Activated naive CD8-positive, alpha-beta T cell (primary cell): ENCODE measurements around the gene BNC1.
"Not testable (repeated sequence)": the region's sequence is repeated elsewhere in the genome, so short reads cannot be mapped to it uniquely, and the experiment has no call there.

Experiments used
- H3K27ac Mint-ChIP-seq: one replicate; pipeline ENCODE4 v1.8.0; 2021; ENCODE audit warnings: mixed read lengths
- H3K27me3 Mint-ChIP-seq: one replicate; pipeline ENCODE4 v1.8.0; 2021; ENCODE audit warnings: mixed read lengths
- H3K36me3 Mint-ChIP-seq: one replicate; pipeline ENCODE4 v1.8.0; 2021; ENCODE audit warnings: mixed read lengths
- H3K4me1 Mint-ChIP-seq: one replicate; pipeline ENCODE4 v1.8.0; 2021; ENCODE audit warnings: low read depth, mixed read lengths
- H3K4me3 Mint-ChIP-seq: one replicate; pipeline ENCODE4 v1.8.0; 2021; ENCODE audit warnings: mild to moderate bottlenecking, mixed read lengths
- H3K9me3 Mint-ChIP-seq: one replicate; pipeline ENCODE4 v1.8.0; 2021; ENCODE audit warnings: low read depth, mixed read lengths

Gene BNC1

DNA sequence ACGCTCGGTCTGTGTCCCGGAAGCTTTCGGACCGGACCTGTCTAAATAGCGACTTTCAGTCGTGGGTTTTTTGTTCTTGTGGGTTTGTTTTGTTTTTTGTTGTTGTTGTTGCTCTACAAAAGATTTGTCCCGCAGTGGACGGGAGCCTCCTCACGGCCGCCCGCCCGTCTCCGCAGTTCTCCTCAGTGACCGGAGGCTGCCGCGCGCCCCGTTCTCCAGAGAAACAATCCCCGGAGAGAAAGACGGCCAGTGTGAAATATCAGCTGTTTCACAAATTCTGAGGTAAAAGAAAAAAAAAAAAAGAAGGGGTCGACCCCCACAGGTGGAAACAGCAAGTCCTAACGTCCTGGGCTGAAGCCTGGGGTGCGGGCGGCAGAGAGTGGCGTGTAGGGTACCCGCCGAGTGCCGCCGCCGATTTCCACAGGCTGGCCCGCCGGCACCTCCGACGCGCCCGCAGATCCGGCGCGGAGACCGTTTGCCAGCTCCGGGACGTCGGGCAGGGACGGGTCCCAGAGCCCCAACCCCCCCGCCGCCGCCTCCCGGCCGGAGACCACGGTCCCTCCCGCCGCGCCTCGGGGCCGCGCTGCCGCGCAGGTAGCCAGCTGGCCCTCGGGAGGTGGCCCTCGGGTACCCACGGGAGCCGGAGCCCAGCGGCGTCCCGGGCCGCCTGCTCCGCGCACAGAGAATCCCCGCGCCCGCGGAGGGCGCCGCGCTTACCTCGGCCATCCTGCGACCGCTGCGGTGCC, 478 bp downstream of the BNC1 start:
- Mint-ChIP-seq H3K27ac (no peak overlapping the region), H3K36me3 (no peaks in the 10 kb centered on the region)

DNA sequence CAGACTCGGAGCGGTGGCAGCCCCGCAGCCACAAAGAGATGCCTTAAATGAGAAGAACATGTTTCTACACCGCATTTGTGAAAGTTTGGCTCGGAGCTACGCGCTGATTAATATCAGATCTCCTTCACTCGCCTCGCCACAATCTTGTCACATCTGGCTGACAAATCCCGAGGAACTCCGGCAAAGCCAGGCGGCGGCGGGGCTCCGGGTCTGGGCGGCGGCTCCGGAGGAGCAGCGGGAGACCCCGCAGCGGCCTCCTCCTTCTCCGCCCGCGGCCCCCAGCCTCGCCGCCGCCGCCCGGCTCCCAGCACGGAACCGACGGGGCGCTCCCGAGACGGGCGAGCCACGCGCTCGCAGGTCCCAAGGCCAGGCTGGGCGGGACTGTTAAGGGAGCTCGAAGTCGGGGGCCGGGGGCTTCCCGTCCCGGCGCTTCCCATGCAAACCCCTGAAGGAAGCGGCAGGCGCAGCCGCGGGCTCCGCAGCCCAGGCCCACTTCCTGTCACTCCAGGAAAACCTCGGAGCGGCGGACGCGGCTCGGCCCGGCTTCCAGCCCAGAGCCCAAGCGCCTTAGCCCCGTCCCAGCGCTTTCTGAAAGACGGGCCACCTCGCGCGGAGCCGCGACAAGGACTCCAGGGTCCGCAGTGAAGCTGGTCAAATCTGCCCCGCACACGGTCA, 1.2 kb downstream of the BNC1 start:
- H3K4me3 Mint-ChIP-seq = peak overlapping the region; percentile 70
- no peak overlapping the region for H3K27ac Mint-ChIP-seq
- no peaks in the 10 kb centered on the region for H3K9me3 Mint-ChIP-seq
- H3K36me3 Mint-ChIP-seq = no peaks in the 10 kb centered on the region
- H3K4me1 Mint-ChIP-seq = peaks cover 6% of the 10 kb centered on the region
- H3K27me3 Mint-ChIP-seq = peaks cover 40% of the 10 kb centered on the region

More for the DNA sequence above, 478 bp downstream of the BNC1 start:
- Mint-ChIP-seq H3K4me1 (peaks cover 6% of the 10 kb centered on the region), H3K4me3 (peak overlapping the region; percentile 70), H3K9me3 (no peaks in the 10 kb centered on the region), H3K27me3 (peaks cover 40% of the 10 kb centered on the region)

DNA sequence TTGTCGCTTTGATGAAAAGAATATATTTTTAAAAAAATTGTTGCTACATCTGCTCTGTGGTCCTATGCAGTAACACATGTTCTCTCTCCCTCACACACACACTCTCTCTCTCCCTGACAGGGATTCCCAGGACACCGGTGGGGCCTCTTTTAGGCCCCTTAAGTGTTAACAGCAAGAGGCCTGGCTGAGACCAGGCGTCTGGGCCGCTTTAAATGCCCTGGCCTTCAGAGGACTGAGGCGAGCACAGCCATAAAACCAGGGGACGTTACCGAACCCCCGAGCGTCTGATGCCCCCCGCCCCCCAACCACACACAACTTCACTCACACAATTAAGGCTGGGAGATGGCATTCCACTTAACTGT, 1.7 kb downstream of the BNC1 start:
- H3K36me3 Mint-ChIP-seq = no peaks in the 10 kb centered on the region
- peak overlapping the region; percentile 47 for H3K4me3 Mint-ChIP-seq
- H3K4me1 Mint-ChIP-seq = peaks cover 6% of the 10 kb centered on the region
- no peaks in the 10 kb centered on the region for H3K9me3 Mint-ChIP-seq
- H3K27me3 Mint-ChIP-seq = peaks cover 40% of the 10 kb centered on the region
- no peak overlapping the region for H3K27ac Mint-ChIP-seq

DNA sequence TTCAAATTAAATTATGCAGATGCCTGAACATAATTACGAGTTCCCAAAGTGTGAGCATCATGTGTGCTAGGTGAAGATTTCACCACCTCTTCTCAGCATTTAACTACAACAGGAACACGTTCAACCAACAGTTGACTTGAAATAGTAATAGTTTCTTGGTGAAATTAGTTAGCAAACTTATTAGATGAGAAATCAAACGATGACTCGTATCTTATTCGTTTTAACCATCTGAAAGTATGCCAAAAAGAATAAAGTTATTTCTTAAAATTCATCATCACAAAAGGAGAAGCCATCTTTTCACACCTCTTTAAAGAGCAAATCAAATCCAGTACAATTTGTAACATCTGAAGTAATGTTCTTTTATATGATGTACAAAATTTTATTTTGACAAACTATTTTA, 2.3 kb downstream of the BNC1 start:
- H3K4me3 Mint-ChIP-seq = peak overlapping the region; percentile 10

DNA sequence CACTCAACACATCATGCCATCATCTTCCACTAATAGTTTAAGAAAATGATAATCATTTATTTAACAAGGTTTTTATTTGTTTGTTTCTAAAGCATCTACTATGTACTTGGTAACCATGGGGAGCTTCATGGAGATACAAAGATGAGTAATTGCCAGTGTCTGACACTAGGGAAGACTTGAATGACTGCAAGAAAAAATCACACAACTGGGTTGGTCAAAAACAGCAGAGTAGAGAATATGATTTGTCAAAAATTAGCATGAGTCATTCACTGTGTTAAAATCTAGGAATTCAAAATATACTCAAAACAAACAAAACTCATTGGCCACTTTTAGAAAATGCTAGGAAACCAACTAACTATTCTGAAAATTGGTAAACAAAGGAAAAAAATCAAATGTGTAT, 6.3 kb downstream of the BNC1 start:
- no peaks in the 10 kb centered on the region for H3K9me3 Mint-ChIP-seq
- no peak overlapping the region for H3K4me3 Mint-ChIP-seq
- H3K36me3 Mint-ChIP-seq = no peaks in the 10 kb centered on the region
- H3K27me3 Mint-ChIP-seq = peaks cover 52% of the 10 kb centered on the region
- H3K27ac Mint-ChIP-seq = no peak overlapping the region
- peaks cover 4% of the 10 kb centered on the region for H3K4me1 Mint-ChIP-seq

More for the DNA sequence above, 2.3 kb downstream of the BNC1 start:
- Mint-ChIP-seq H3K27ac (no peak overlapping the region), H3K4me1 (peaks cover 6% of the 10 kb centered on the region), H3K27me3 (peaks cover 41% of the 10 kb centered on the region), H3K9me3 (no peaks in the 10 kb centered on the region), H3K36me3 (no peaks in the 10 kb centered on the region)

DNA sequence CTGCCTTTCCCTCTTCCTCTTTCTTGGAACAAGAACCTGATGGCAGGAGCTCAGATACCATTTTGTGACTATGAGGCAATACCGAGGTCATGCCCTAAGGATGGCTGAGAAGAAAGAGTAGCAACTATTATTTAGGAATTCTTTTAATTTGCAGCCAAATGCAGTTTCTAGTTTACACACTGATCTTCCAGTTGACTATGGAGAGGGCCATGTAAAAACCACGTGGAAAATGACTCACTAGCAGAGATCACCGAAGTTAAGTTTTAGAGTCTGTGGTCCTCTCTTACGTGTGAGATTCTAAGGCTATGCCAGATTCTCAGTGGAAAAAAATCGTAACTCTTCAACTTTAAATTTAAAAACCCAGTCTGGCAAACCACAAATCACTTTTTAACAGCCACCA, 7.8 kb downstream of the BNC1 start:
- Mint-ChIP-seq H3K27ac (no peak overlapping the region), H3K9me3 (no peaks in the 10 kb centered on the region), H3K27me3 (peaks cover 41% of the 10 kb centered on the region), H3K4me3 (no peak overlapping the region), H3K4me1 (no peaks in the 10 kb centered on the region), H3K36me3 (no peaks in the 10 kb centered on the region)

DNA sequence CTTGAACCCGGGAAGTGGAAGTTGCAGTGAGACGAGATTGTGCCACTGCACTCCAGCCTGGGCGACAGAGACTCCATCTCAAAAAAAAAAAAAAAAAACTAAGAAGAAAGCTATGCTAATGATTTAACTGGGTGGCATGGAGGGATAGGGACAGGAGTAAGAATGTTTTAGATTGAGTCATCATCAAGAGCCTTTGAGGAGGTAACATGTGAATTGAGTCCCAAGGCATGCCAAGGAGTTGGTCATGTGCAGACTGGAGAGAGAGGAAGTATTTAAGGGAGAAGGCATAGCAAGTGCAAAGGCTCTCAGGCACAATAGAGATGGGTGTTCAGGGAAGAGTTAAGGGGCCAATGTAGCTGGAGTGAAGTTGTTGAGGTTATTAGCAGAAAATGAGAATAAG, 9.1 kb downstream of the BNC1 start:
- H3K4me1 Mint-ChIP-seq = no peaks in the 10 kb centered on the region

DNA sequence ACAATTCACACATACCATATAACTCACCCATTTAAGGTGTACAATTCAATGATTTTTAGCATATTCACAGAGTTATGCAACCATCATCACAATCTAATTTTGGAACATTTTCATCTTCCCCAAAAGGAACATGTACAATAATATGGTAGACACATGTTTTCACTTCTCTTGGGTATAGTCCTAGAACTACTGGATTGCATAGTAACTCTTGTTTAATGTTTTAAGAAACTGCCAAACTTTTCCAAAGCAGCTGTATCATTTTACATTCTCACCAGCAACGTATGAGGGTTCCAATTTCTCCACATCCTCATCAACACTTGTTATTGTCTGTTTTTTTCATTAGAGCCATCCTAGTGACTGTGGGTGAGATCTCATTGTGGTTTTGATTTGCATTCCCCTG, 14.3 kb downstream of the BNC1 start:
- peaks cover 14% of the 10 kb centered on the region for H3K27me3 Mint-ChIP-seq
- no peaks in the 10 kb centered on the region for H3K9me3 Mint-ChIP-seq
- H3K4me1 Mint-ChIP-seq = no peaks in the 10 kb centered on the region
- H3K4me3 Mint-ChIP-seq = no peak overlapping the region
- no peaks in the 10 kb centered on the region for H3K36me3 Mint-ChIP-seq
- no peak overlapping the region for H3K27ac Mint-ChIP-seq

More for the DNA sequence above, 9.1 kb downstream of the BNC1 start:
- Mint-ChIP-seq H3K27ac (no peak overlapping the region), H3K27me3 (peaks cover 33% of the 10 kb centered on the region), H3K36me3 (no peaks in the 10 kb centered on the region), H3K4me3 (no peak overlapping the region), H3K9me3 (no peaks in the 10 kb centered on the region)

DNA sequence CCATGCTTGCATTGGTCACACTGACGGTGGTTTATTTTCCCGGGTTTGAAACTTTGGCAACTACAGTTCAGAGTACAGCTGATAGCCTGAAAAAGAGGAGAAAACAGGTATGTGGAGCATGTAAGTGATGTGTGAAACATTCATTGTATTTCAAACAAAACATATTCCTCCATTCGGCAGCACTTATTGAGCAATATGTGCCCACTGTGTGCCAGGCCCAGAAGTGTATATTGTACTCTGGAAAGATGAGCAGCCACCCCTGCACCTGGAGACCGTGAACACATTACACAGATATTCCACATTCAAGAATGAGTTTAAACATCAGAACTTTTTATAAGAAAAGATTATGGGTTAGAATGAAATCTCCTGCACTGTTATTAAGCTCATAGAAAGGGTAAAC, 16.3 kb downstream of the BNC1 start:
- Mint-ChIP-seq H3K36me3 (no peaks in the 10 kb centered on the region), H3K4me3 (no peak overlapping the region), H3K4me1 (no peaks in the 10 kb centered on the region), H3K27ac (no peak overlapping the region), H3K27me3 (peaks cover 8% of the 10 kb centered on the region), H3K9me3 (no peaks in the 10 kb centered on the region)

DNA sequence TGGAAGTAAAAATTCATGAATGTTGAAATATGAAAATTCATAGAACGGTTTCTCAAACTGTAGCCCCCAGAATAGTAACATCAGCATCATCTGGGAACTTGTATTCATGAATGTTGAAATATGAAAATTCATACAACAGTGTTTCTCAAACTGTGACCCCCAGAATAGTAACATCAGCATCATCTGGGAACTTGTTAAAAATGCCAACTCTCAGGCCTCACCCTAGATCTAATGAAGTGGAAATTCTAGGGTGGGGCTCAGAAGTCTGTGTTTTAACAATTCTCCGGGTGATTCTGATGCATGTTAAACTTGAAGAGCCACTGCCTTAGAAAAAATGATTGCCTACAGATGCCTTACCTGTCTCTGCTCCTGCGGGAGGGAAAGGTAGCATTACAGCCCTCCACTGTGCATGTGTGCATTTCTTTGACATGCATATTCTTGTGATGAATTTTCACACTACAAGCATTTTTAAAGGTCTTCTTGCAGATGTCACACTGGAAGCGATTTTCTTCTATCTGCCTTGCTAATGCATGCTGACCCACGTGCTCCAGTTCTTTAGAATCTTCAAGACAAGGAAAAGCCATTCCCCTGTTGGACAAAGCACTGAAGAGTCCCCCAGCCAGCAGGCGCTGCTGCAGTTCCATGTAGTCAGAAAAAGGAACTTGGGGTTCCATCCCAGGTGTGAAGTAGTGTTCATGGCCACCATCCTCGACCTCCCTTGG, 21.7 kb downstream of the BNC1 start:
- Mint-ChIP-seq H3K4me3 (no peak overlapping the region), H3K27me3 (peaks cover 9% of the 10 kb centered on the region), H3K27ac (no peak overlapping the region), H3K9me3 (no peaks in the 10 kb centered on the region), H3K36me3 (no peaks in the 10 kb centered on the region), H3K4me1 (no peaks in the 10 kb centered on the region)

DNA sequence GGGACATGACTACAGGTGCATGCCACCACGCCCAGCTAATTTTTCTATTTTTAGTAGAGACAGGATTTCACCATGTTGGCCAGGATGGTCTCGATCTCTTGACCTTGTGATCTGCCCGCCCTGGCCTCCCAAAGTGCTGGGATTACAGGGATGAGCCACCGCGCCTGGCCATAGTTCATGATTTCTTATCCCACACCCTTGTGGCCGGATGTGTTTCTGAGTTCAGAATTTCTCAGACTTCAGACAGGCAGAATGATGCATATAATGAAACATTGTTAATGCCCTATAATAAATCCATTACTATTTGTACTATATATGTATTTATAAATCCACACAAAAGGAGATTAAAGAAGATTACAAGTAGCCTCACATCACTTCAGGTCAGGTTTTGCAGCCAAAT, 22.3 kb downstream of the BNC1 start:
- H3K36me3 Mint-ChIP-seq, H3K4me1 Mint-ChIP-seq, H3K4me3 Mint-ChIP-seq, H3K27ac Mint-ChIP-seq, H3K27me3 Mint-ChIP-seq, H3K9me3 Mint-ChIP-seq: not testable (repeated sequence)

DNA sequence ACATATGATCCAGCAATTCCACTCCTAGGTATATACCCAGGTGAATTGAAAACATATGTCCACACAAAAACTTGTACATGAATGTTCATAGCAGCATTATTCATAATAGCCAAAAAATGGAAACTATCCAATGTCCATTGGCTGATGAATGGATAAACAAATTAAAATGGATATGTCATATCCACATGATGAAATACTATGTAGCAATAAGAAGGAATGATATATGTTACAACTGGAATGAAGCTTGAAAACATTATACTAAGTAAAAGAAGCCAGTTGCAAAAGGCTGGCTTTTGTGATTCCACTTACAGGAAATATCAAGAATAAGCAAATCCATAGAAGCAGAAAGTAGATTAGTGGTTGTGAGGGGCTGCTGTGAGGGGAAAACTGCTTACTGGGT, 33.7 kb downstream of the BNC1 start:
- H3K36me3 Mint-ChIP-seq = no peaks in the 10 kb centered on the region
- H3K27ac Mint-ChIP-seq = no peak overlapping the region
- no peaks in the 10 kb centered on the region for H3K9me3 Mint-ChIP-seq
- H3K4me1 Mint-ChIP-seq = no peaks in the 10 kb centered on the region
- H3K4me3 Mint-ChIP-seq = no peak overlapping the region
- peaks cover 43% of the 10 kb centered on the region for H3K27me3 Mint-ChIP-seq

DNA sequence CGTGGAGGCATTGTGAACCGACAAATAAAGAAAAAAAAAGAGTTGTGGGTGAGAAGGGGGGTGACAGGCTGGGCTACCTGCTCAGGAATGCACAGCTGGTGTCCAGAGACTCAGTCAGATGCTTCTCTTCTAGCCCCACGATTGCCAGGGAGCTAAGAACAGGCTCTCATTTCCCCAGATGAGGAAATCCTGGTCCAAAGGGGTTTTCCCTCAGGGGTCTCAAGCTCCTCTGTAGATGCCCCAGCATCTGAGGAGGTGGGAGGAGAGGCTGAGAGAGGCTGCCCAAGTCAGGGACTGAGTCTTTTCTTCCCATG, 35.5 kb downstream of the BNC1 start:
- Mint-ChIP-seq H3K9me3 (no peaks in the 10 kb centered on the region), H3K27me3 (peaks cover 45% of the 10 kb centered on the region), H3K36me3 (no peaks in the 10 kb centered on the region), H3K27ac (no peak overlapping the region), H3K4me3 (no peak overlapping the region), H3K4me1 (no peaks in the 10 kb centered on the region)

DNA sequence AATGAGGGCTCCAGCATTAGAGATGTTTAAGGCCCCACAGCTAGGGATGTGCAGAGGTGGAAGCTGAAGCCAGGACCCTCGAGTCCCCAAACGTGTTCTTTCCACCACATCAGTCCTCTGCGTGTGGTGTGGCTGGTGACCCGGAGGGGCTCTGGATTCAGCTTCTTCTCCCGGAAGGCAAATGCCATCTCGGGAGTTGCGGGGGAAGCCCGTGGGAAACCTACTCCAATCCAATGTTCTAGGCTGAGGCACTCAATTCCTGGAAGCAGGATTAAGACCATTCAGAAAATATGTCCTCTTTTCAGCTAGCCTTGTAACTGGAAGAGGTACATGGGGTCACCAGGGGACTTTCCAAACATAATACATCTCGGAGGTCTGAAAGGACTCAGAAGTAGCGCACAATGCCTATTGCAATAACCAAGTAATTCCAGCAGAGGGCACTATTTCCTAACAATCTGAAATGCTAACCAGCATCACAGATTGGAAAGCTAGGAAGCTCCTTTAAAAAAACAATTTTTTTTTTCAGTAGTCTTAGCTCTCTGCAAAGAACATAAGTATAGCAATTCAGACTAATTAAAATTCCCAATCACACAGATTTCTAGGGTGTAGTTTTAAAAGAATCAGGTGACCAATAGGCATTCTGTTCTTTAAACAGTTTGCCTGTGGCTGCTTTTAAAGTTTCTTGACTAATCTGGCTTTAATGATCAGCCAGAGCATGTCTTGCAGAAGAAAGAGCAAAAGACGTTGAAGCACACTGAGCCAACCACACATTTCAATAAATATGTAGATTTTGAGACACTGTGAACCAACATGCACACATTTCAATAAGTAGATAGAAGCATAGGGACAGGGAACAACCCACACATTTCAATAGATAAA, 36.1 kb downstream of the BNC1 start:
- no peak overlapping the region for H3K4me3 Mint-ChIP-seq
- no peak overlapping the region for H3K27ac Mint-ChIP-seq
- no peaks in the 10 kb centered on the region for H3K36me3 Mint-ChIP-seq
- H3K27me3 Mint-ChIP-seq = peaks cover 45% of the 10 kb centered on the region
- H3K9me3 Mint-ChIP-seq = no peaks in the 10 kb centered on the region
- no peaks in the 10 kb centered on the region for H3K4me1 Mint-ChIP-seq

DNA sequence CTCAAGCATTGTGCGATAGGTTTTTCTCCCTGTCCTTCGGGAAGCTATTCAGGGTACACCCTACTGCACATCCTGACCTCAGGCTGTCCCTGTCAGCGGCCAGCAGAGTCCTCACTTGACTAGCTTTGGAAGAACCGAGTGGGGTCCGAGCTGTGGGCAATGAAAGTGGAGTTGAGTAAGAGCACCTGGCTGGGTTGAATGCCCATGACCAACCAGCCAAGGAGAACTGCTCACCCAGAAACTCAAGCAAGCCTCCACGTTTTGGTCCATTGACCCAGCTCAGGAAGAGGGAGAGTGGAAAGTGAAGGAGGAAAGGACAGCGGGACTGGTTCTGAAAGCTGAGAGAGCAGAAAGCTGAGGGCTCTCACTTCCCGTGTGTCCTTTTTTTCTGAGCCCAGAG, 40.8 kb downstream of the BNC1 start:
- Mint-ChIP-seq H3K36me3 (no peaks in the 10 kb centered on the region), H3K27ac (no peak overlapping the region), H3K4me3 (no peak overlapping the region), H3K27me3 (peaks cover 35% of the 10 kb centered on the region), H3K9me3 (no peaks in the 10 kb centered on the region), H3K4me1 (no peaks in the 10 kb centered on the region)
